Cardiac fibroblast (primary cell): Measurements from ENCODE around the gene ZNF710.

ENCODE experiments used
- DNase-seq, 2 donors: peaks; one replicate each; pipeline versions ENCODE4 v3.0.0 to v3.0.0-alpha.2; 2010; ENCODE audit warnings: low read depth in 2 of 2
- H3K4me3 ChIP-seq, 2 donors: replicated peaks in 1 of 2; 1 replicate in 1 of 2; 2 replicates in 1 of 2; pipeline ENCODE4 v1.5.1; 2011; ENCODE audit warnings: low read depth in 2 of 2, low read length in 2 of 2, mild to moderate bottlenecking in 2 of 2, moderate library complexity in 1 of 2
- TF ChIP-seq, protein P1 (sequence below): IDR thresholded peaks from one replicate; pipeline ENCODE4 v1.5.1; 2011; ENCODE audit warnings: low read depth, mild to moderate bottlenecking, low read length, inconsistent platforms

The ZNF710 gene

GRCh38 chr15:89993349-89993748, 7.8 kb upstream of the ZNF710 start:
- no peak overlapping the region for H3K4me3 ChIP-seq
- DNase-seq = no peak
- TF ChIP-seq, protein P1, sequence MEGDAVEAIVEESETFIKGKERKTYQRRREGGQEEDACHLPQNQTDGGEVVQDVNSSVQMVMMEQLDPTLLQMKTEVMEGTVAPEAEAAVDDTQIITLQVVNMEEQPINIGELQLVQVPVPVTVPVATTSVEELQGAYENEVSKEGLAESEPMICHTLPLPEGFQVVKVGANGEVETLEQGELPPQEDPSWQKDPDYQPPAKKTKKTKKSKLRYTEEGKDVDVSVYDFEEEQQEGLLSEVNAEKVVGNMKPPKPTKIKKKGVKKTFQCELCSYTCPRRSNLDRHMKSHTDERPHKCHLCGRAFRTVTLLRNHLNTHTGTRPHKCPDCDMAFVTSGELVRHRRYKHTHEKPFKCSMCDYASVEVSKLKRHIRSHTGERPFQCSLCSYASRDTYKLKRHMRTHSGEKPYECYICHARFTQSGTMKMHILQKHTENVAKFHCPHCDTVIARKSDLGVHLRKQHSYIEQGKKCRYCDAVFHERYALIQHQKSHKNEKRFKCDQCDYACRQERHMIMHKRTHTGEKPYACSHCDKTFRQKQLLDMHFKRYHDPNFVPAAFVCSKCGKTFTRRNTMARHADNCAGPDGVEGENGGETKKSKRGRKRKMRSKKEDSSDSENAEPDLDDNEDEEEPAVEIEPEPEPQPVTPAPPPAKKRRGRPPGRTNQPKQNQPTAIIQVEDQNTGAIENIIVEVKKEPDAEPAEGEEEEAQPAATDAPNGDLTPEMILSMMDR = no peak

- TF ChIP-seq, protein P1 = no peak
- no peak for DNase-seq
- H3K4me3 ChIP-seq = no peak overlapping the region
Measured at GRCh38 chr15:89997079-89997478, 4.0 kb upstream of the ZNF710 start.

- TF ChIP-seq, protein P1 = no peak
- H3K4me3 ChIP-seq = no peak overlapping the region
- peak in 1 of 2 donors; percentile 86 for DNase-seq
Measured at GRCh38 chr15:89998141-89998661, 2.9 kb upstream of the ZNF710 start.

- TF ChIP-seq, protein P1 = no peak
- no peak for DNase-seq
- H3K4me3 ChIP-seq = no peak overlapping the region
Measured at GRCh38 chr15:89998923-89999675, 2.0 kb upstream of the ZNF710 start.

DNA sequence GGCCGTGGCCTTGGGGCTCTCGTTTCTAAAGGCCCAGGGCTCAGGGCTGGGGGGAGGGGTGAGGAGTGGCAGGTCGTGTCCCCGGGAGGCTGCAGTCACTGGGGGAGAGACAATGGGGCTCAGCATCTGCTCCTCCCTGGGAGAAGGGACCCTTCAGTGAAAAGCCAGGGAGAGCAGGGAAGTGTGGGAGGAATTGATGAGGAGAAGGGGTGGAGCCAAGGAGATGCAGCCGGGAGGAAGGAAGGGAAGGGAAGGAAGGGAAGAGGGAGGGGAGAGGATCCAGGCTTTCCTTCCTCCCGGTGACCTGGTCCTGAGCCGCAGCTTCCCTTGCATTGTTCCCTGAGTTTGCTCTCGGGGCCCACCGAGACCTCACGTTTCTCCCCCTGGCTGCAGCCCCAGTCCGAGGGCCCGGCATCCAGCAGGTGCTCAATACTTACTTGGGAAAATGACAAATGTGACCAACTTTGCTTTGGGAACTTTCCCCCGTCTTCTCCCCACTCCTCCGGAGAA, 1.4 kb upstream of the ZNF710 start:
- TF ChIP-seq, protein P1 = no peak
- peak in 1 of 2 donors; percentile 22 for DNase-seq
- peak overlapping the region in 1 of 2 donors; percentile 56 for H3K4me3 ChIP-seq

- peak overlapping the region; percentile 56 for H3K4me3 ChIP-seq
- TF ChIP-seq, protein P1 = no peak
- peak; percentile 33 to 34 for DNase-seq
Measured at GRCh38 chr15:90000186-90001001, 730 bp upstream of the ZNF710 start.
